ENCODE data around the gene CDYL.

- no peak for TF ChIP-seq CTCF (IDR thresholded peaks at IDR 0.05 in 8 of 11, conservative IDR thresholded peaks at IDR 0.05 in 3 of 11)
- TF ChIP-seq POLR2A (IDR thresholded peaks at IDR 0.05) = no peak
- no peak for TF ChIP-seq POLR2AphosphoS5 (IDR thresholded peaks at IDR 0.05)
Observed at GRCh38 chr6:4728436-4728769, 47.8 kb upstream of the CDYL start.
